Measurements from ENCODE around the gene LDB2. TPM values are rescaled to one million over a fixed set of nuclear protein-coding genes. Genes with fewer than 3 reads are reported as not detected.

LDB2 gene
- total RNA-seq, 4 donors from 2014 or later, result 16.2 to 31.7 (median 22.4) TPM

DNA sequence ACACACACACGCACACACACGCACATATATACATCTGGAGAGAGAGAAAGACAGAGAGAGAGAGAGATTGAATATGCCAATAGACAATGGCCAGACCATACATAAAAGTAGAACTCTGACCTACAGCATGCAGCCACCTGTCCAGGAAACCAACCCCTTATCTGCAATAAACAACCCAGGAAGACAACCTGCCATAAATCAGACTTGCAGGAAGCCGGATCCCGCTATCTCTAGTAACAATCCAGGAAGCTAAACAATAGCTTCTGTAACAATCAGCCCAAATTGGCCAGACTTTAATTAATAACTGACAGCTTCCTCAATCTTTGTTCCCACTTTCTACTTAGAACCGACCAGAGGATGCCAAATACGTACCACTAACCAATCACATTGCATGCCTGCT lies 173.2 kb downstream of the LDB2 start:
- TF ChIP-seq POLR2AphosphoS5 (IDR thresholded peaks at IDR 0.05), result no peak
- TF ChIP-seq POLR2A (IDR thresholded peaks at IDR 0.05; ENCODE audit: low read depth), result no peak
- no peak for TF ChIP-seq EP300 (IDR thresholded peaks at IDR 0.05)
- TF ChIP-seq, protein P1, sequence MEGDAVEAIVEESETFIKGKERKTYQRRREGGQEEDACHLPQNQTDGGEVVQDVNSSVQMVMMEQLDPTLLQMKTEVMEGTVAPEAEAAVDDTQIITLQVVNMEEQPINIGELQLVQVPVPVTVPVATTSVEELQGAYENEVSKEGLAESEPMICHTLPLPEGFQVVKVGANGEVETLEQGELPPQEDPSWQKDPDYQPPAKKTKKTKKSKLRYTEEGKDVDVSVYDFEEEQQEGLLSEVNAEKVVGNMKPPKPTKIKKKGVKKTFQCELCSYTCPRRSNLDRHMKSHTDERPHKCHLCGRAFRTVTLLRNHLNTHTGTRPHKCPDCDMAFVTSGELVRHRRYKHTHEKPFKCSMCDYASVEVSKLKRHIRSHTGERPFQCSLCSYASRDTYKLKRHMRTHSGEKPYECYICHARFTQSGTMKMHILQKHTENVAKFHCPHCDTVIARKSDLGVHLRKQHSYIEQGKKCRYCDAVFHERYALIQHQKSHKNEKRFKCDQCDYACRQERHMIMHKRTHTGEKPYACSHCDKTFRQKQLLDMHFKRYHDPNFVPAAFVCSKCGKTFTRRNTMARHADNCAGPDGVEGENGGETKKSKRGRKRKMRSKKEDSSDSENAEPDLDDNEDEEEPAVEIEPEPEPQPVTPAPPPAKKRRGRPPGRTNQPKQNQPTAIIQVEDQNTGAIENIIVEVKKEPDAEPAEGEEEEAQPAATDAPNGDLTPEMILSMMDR (IDR thresholded peaks at IDR 0.05), result no peak
- Histone ChIP-seq H3K27me3 (no peaks in the 10 kb centered on the region), H3K27ac (replicated peaks in 1 of 4) (no peak overlapping the region), H3K4me1 (peaks cover 0 to 6% (median 0%) of the 10 kb centered on the region in 4 donors), H3K36me3 (no peaks in the 10 kb centered on the region), H3K4me3 (no peak overlapping the region), H3K9me3 (peaks cover 0 to 5% (median 2%) of the 10 kb centered on the region in 4 donors)
- intact Hi-C loops (cut with DNase I), result no loop called here
- no peak for DNase-seq (ENCODE audit: extremely low spot score)
- 81% methylated on average over 6 of the region's 6 CpGs for WGBS

DNA sequence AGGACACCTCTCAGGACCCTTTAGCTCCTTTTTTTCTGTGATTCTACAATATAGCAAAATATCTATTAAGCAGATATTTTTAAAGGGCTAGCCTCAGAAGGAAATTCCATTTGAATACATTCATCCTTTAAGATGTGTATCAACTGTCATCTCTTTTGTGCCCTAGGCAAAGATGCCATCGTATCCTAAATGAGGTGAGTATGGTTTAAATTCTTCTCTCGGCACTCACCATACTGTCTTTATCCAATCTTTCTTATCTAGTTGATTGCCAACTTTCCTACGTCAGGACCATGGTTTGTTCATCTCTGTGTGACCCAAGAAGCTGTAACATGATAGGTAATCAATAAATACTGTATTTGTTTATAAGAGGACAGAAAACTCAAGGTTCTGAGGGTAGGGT lies 176.0 kb downstream of the LDB2 start:
- intact Hi-C loops (cut with DNase I), result no loop called here
- peaks cover 0 to 3% (median 0%) of the 10 kb centered on the region in 4 donors for H3K4me1 ChIP-seq
- H3K9me3 ChIP-seq, result peaks cover 0 to 5% (median 2%) of the 10 kb centered on the region in 4 donors
- no peak for TF ChIP-seq POLR2AphosphoS5 (IDR thresholded peaks at IDR 0.05)
- TF ChIP-seq POLR2A (IDR thresholded peaks at IDR 0.05; ENCODE audit: low read depth), result no peak
- no peak for TF ChIP-seq EP300 (IDR thresholded peaks at IDR 0.05)
- TF ChIP-seq, protein P1 (IDR thresholded peaks at IDR 0.05), result no peak
- no peak for DNase-seq (ENCODE audit: extremely low spot score)
- H3K27me3 ChIP-seq, result no peaks in the 10 kb centered on the region
- H3K27ac ChIP-seq (replicated peaks in 1 of 4), result no peak overlapping the region
- H3K36me3 ChIP-seq, result no peaks in the 10 kb centered on the region
- H3K4me3 ChIP-seq, result no peak overlapping the region
- WGBS, result 70% methylated on average over 3 of the region's 3 CpGs

DNA sequence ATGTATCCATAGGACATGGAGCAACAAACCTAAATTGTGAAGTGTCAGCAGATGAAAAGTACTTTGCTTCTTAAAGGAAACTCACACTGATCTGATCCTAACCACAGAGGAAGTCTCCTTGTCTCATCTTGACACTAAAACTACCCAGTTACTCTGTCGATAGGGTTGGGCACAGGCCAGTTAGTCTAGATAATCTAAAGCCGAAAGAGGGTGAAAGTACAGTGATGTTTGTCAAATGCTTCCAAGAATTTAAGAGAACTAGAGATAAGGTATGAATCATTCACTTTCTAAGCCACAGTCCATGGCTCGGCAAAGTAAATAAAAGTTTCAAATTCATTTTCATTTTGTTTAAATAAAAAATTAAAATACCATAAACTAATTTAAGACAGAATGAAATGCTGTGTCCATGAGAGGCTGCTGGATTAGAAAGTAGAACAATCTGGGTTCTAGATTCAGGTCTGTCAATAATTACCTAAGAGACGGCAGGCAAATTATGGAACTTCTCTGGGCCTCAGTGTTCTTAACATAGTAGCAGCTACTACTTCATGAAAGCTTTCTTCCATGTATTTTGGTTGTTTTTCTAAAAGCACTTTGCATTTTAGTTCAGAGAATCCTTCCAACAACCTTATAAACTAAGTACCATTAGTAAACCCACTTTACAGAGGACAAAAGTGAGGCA lies 176.7 kb downstream of the LDB2 start:
- H3K9me3 ChIP-seq, result peaks cover 0 to 5% (median 2%) of the 10 kb centered on the region in 4 donors
- no peaks in the 10 kb centered on the region for H3K36me3 ChIP-seq
- TF ChIP-seq EP300 (IDR thresholded peaks at IDR 0.05) (no peak), POLR2AphosphoS5 (IDR thresholded peaks at IDR 0.05) (no peak)
- H3K4me3 ChIP-seq, result peak overlapping the region in 2 of 4 donors; percentile 11 to 21
- intact Hi-C loops (cut with DNase I), result no loop called here
- H3K27ac ChIP-seq (replicated peaks in 1 of 4), result no peak overlapping the region
- DNase-seq (ENCODE audit: extremely low spot score), result no peak
- H3K4me1 ChIP-seq, result peaks cover 0 to 6% (median 0%) of the 10 kb centered on the region in 4 donors
- H3K27me3 ChIP-seq, result no peaks in the 10 kb centered on the region
- 35% methylated on average over 4 of the region's 4 CpGs for WGBS

DNA sequence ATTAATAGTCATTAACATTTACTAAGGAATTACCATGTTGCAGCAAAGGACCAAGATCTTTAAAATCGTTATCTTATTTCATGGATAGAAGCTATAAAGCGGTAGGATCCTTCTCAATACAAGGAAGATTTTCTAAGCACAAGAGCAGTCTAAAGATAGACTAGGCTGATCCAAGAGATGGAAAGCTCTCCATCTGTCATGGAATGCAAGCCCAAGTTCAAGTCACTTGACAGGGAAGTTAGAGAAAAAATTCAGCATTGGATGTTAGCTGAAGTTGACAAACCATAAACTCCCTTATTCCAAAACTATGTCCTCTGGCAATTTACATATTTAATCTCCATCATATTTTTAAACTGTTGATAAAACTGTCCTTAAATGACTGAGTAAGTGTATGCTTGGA lies 177.7 kb downstream of the LDB2 start:
- Histone ChIP-seq H3K27me3 (no peaks in the 10 kb centered on the region), H3K9me3 (peaks cover 0 to 5% (median 2%) of the 10 kb centered on the region in 4 donors), H3K27ac (replicated peaks in 1 of 4) (no peak overlapping the region), H3K4me1 (peaks cover 0 to 6% (median 0%) of the 10 kb centered on the region in 4 donors), H3K4me3 (no peak overlapping the region), H3K36me3 (no peaks in the 10 kb centered on the region)
- TF ChIP-seq POLR2AphosphoS5 (IDR thresholded peaks at IDR 0.05) (no peak), EP300 (IDR thresholded peaks at IDR 0.05) (no peak), POLR2A (IDR thresholded peaks at IDR 0.05; ENCODE audit: low read depth) (no peak)
- TF ChIP-seq, protein P1 (IDR thresholded peaks at IDR 0.05), result no peak
- intact Hi-C loops (cut with DNase I), result no loop called here
- DNase-seq (ENCODE audit: extremely low spot score), result no peak
- WGBS, result 72% methylated on average over 2 of the region's 2 CpGs

DNA sequence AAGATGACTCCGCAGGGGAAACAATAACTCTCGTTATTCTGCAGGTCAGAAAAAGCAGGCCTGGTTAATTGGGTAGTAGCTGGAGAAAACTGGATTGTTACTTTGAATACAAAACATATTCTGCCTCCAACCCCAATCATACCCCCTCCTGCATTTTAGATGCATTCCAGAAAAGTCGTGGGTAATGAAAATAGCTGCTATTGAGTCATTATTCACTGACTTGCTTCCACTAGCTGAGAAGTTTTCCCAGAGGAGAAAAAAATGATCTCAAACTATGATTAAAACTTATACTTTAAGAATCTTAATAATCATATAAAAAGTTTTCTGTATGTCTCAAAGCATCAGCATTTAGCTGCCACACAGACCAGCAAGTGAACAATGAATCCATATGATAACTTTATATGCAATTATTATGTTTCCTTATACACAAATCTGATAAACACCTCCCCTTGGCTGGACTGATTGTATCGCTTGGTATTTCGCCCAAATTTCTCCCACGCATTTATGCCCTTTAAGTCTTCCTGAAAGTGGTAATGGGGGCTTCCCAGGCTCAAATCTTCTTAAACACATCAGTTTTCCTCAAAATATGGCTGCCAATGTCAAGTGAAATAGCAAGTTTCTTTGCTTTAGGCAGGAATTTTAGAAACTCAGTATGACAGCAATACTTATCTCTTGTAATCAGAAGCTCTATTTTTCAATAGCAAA lies 181.0 kb downstream of the LDB2 start:
- Histone ChIP-seq H3K36me3 (no peaks in the 10 kb centered on the region), H3K4me3 (no peak overlapping the region), H3K4me1 (peaks cover 0 to 14% (median 0%) of the 10 kb centered on the region in 4 donors), H3K27me3 (no peaks in the 10 kb centered on the region), H3K27ac (replicated peaks in 1 of 4) (no peak overlapping the region), H3K9me3 (no peaks in the 10 kb centered on the region)
- TF ChIP-seq EP300 (IDR thresholded peaks at IDR 0.05), result no peak
- no peak for TF ChIP-seq POLR2A (IDR thresholded peaks at IDR 0.05; ENCODE audit: low read depth)
- no peak for TF ChIP-seq POLR2AphosphoS5 (IDR thresholded peaks at IDR 0.05)
- TF ChIP-seq, protein P1 (IDR thresholded peaks at IDR 0.05), result no peak
- 52% methylated on average over 6 of the region's 6 CpGs for WGBS
- no peak for DNase-seq (ENCODE audit: extremely low spot score)
- intact Hi-C loops (cut with DNase I), result no loop called here
